ENCODE results near the gene AKAP6.
"Not testable (repeated sequence)": the region's sequence is repeated elsewhere in the genome, so short reads cannot be mapped to it uniquely, and the experiment has no call there.

The AKAP6 gene

GRCh38 chr14:32785585-32785984, 456.5 kb downstream of the AKAP6 start:
- no peak for DNase-seq

DNA sequence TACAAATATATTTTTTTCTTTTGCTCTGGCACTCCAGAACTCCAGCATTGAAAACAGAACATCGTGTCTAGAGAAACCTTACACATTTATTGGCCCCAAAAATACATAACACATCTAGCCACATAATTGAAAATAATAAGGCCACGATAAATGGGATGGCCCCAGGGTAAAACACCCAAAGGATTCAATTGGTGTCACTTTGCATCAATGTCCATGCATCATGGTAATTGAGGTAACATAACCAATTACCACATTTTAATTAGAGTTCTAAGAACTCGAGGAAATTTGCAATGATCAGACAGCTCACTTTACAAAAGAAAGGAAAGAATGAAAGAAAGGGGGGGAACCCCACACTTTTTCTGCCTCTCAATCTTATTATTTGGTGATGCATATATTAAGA, 457.8 kb downstream of the AKAP6 start:
- DNase-seq, result no peak

DNA sequence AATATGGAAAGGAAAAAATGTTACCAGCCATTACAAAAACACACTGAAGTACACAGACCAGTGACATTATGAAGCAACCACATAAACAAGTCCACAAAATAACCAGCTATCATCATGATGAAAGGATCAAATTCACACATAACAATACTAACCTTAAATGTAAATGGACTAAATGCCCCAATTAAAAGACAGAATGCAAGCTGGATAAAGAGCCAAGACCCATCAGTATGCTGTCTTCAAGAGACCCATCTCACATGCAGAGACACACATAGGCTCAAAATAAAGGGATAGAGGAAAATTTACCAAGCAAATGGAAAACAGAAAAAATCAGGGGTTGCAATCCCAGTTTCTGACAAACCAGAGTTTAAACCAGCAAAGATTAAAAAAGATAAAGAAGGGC, 463.9 kb downstream of the AKAP6 start:
- not testable (repeated sequence) for DNase-seq

GRCh38 chr14:32800320-32800719, 471.2 kb downstream of the AKAP6 start:
- DNase-seq, result no peak

GRCh38 chr14:32802295-32802694, 473.2 kb downstream of the AKAP6 start:
- no peak for DNase-seq

GRCh38 chr14:32805979-32806378, 476.9 kb downstream of the AKAP6 start:
- DNase-seq, result no peak

- no peak for DNase-seq
These were observed 479.5 kb downstream of the AKAP6 start for GRCh38 chr14:32808644-32809043.

- no peak for DNase-seq
These were observed 480.2 kb downstream of the AKAP6 start for GRCh38 chr14:32809255-32809654.

DNA sequence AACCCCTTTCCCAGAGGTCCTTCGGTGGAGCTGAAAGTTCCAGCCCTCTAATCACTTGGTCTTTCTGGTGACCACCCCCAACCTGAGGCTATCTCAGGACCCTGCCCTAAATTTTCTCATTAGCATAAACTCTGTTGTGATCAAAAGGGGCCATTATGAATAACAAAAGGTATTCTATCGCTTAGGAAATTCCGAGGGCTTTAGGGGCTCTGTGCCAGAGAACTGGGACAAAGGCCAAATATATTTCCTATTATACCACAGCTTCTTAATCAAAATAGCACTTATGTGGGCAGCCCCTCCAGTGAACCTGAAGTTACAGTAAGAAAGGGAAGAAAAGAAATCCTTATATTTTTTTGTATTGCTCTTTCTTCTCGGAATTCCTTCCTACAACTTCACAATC, 484.3 kb downstream of the AKAP6 start:
- DNase-seq, result no peak

DNA sequence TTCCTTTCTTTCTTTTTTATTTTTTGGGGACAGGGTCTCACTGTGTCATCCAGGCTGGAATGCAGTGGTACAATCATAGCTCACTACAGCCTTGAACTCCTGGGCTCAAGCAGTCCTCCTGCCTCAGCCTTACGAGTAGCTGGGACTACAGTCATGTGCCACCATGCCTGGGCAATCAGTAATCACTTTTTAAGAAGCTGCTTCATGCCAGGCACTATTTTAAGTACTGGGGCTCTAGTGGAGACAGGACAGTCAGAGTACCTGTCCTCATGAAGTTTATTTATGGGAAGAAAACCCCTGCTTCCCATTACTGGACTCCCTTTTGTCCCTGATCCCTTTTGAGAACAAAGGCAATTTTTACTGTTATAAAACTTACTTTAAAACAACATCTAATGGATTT, 485.6 kb downstream of the AKAP6 start:
- DNase-seq, result no peak

DNA sequence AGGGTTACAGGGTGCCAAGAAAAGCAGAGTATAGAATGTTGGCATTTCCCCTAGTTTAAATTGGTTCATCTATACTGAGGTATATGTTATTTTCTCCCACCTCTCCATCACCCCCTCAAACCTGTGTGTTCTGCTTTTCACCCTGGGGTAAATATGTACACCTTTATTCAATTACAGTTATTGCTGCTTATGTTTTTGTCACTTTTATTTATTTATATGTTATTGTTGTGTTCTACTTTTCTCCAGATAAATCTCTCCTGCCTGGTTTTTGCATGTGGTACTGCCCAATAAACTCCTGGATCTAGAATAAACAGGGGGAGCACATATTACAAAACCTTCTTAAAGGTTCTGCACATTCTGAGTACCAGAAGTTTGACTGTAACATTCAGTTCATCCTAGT, 487.5 kb downstream of the AKAP6 start:
- DNase-seq, result no peak

DNA sequence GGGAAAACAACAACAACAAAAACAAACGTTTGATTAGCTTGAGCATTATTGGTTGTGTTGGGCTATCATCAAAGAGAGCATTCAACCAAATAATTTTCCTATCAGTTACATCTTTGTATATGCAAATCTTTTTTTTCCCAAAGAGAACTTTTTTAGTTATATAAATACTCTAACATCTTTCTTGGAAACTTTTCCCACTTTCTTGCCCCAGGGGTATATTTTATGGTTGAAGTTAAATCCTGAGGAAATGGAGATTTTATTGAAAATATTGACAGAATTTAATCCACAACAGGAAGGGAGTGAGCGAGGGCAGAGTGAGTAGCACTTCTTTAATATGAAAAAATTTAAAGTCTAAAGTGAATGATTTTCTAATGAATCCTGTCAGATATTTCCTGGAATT, 488.7 kb downstream of the AKAP6 start:
- no peak for DNase-seq

DNA sequence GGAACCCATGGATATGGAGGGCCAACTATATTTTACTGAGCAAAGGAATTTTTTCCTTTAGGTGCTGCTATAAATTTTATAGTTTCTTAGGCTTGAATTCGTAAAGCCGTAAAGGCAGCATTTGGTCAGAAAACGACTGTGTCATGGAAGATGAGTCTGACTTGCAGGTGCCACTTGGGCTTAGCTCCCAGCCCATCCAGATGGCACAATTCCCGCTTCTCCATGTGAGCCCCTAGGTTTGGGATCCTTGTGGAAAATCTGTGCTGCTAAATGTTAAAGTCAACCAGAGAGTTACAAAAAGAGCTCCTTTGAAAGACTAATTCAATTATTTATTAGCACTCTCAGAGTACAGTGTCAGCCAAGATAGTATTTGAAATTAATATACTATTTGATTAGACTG, 489.5 kb downstream of the AKAP6 start:
- no peak for DNase-seq

DNA sequence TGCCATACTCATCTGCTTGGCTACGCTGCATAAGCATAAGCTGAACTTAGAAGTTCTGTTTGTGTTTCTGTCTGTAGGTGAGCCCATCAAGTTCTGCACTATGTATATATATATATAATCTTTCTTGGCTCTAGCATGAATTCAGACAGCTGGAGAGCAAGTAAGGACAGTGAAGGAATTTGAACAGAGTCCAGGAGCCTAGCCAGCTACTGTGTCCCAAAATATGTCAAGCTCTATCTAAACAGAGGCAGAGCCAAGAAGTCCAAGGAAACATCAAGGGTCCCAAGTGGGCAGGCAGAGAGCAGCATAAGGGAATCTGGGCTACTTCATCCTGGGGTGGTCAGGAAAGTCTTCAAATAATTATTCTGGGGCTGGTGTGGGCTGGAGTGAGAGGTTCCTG, 491.1 kb downstream of the AKAP6 start:
- no peak for DNase-seq

- no peak for DNase-seq
These were observed 491.6 kb downstream of the AKAP6 start for GRCh38 chr14:32820682-32821081.

- no peak for DNase-seq
These were observed 493.0 kb downstream of the AKAP6 start for GRCh38 chr14:32821964-32822653.

GRCh38 chr14:32823706-32824105, 494.6 kb downstream of the AKAP6 start:
- no peak for DNase-seq

DNA sequence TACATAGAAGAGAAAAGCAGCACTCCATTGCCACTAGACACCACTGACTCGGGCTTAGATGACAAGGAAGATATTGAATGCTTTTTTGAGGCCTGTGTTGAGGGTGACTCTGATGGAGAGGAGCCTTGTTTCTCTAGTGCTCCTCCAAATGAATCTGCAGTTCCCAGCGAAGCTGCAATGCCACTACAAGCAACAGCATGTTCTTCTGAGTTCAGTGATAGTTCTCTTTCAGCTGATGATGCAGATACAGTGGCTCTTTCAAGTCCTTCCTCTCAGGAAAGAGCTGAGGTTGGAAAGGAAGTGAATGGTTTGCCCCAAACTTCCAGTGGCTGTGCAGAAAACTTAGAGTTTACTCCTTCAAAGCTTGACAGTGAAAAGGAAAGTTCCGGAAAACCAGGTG, 495.1 kb downstream of the AKAP6 start:
- no peak for DNase-seq

- DNase-seq, result no peak
These were observed 496.0 kb downstream of the AKAP6 start for GRCh38 chr14:32825058-32825457.

DNA sequence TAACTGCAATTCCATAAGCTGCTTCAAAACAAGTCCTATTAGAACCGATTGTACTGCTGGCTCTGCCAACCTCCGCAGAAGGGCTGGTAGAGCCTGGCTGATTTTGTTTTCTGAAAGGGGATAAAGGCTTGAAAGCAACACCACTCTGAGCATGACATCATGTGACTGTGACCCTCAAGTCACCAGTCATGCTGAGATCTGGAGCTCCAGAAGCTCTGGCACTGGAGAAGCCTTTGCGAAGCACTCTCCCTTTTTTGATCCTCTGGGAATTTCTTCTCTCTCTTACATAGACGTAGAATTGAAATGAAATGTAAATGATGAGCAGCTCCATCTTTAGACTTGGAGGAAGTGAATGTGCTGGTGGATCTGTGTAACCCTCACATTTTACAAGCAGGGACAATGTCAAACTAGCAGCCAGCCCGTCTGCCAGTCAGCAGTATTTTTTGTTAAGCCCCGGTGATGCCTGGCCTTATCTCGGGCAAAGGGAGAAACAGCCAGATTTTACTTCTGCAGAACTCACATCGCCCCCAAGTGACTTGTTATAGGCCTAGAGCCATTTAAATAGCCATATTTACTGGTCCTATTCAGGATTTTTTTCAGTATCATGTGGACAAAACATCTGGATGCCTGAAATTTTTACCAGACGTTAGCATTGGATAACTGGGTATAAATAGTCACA, 497.4 kb downstream of the AKAP6 start:
- no peak for DNase-seq

- DNase-seq, result no peak
These were observed 498.4 kb downstream of the AKAP6 start for GRCh38 chr14:32827514-32827913.

- no peak for DNase-seq
These were observed 506.8 kb downstream of the AKAP6 start for GRCh38 chr14:32835924-32836323.

DNA sequence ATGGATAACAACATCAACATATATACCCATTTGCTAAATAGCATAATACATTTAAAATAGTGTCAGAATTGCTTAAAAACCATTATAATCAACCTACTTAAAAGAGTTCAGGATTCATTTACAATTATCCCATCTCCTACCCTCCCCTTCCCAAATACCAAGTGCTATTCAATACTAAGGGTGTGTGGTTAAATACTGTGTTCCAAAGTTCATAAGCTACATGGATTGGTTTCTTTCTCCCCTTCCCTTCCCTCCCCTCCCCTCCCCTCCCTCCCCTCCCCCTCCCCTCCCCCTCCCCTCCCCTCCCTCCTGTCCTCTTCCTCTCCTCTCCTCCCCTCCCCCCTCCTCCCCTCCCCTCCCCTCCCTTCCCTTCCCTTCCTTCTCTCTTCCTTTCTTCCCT, 512.6 kb downstream of the AKAP6 start:
- no peak for DNase-seq

GRCh38 chr14:32846821-32847365, 517.8 kb downstream of the AKAP6 start:
- no peak for DNase-seq

DNA sequence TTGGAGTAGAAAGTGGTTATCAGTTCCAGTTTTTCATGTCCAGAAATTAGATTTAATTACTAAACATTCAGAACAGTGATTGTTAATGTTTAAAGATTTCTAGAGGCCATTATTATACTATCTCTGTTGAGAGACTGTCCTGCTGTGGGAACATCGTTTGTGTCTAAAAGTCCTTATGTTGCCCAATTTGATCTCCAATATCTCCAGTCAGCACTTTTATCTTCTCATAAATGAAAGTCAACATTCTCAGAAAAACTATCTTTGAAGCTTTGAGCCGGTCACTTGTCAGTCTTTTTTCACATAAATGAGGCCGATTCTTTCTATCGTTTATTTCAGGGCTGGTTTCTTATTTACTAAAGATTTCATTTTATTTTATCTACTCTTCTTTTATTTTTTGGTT, 518.8 kb downstream of the AKAP6 start:
- DNase-seq, result no peak
